Aorta (tissue), 5 donors: ENCODE data around the gene WIF1. TPM values are rescaled to one million over a fixed set of nuclear protein-coding genes. Genes with fewer than 3 reads are reported as not detected.

Experiments
- ATAC-seq: fragments of 200-7000 bp; cut with Tn5 transposase; one replicate; pipeline ENCODE4 v1.9.1; 2022; ENCODE audit warnings: moderate library complexity; ENCODE audit not compliant: low FRiP score
- DNase-seq, 2 donors: peaks; one replicate each; pipeline ENCODE4 v3.0.0-alpha.2; 2020
- H3K27ac ChIP-seq, 2 donors: one replicate each; pipeline ENCODE4 v1.5.1; 2013; ENCODE audit warnings: low read length in 2 of 2, mild to moderate bottlenecking in 2 of 2, moderate library complexity in 2 of 2, control low read depth in 1 of 2, inconsistent platforms in 1 of 2, low read depth in 1 of 2
- H3K27me3 ChIP-seq, 2 donors: one replicate each; pipeline ENCODE4 v1.6.1; 2013; ENCODE audit warnings: control low read depth in 1 of 2, low read length in 1 of 2, mild to moderate bottlenecking in 1 of 2, moderate library complexity in 1 of 2; ENCODE audit not compliant: insufficient read depth in 2 of 2, control insufficient read depth in 1 of 2
- H3K36me3 ChIP-seq, 2 donors: one replicate each; pipeline ENCODE4 v1.6.1; 2013; ENCODE audit warnings: control low read depth in 1 of 2, low read length in 1 of 2, mild to moderate bottlenecking in 1 of 2; ENCODE audit not compliant: insufficient read depth in 2 of 2, control insufficient read depth in 1 of 2
- H3K4me1 ChIP-seq, 2 donors: one replicate each; pipeline ENCODE4 v1.6.1; 2013; ENCODE audit warnings: low read length in 2 of 2, control low read depth in 1 of 2, mild to moderate bottlenecking in 1 of 2, moderate library complexity in 1 of 2; ENCODE audit not compliant: insufficient read depth in 2 of 2, control insufficient read depth in 1 of 2
- H3K4me3 ChIP-seq, 2 donors: one replicate each; pipeline ENCODE4 v1.5.1; 2013; ENCODE audit warnings: low read length in 2 of 2, control low read depth in 1 of 2, mild to moderate bottlenecking in 1 of 2
- H3K9me3 ChIP-seq: one replicate; pipeline ENCODE4 v1.6.1; 2013; ENCODE audit warnings: mild to moderate bottlenecking, low read length; ENCODE audit not compliant: control insufficient read depth
- WGBS, 2 donors: extraction: QIAGEN DNeasy Blood & Tissue Kit; methylation state at CpG; one replicate each; pipeline ENCODE4 v1.1.7; 2013; 5-methylcytosine and 5-hydroxymethylcytosine counted together
- intact Hi-C, 2 donors: fragments of 100-400 bp; cut with DNase I; formaldehyde crosslinking; loops; one replicate each; pipeline versions ENCODE4 v1.14.2 to v1.15.0; 2022
- polyA plus RNA-seq, 2 donors: library from polyadenylated mRNA; stranded (reverse); fragments of 200-250 nt; gene quantifications; one replicate each; pipeline ENCODE4 v1.2.3, GENCODE V29; 2013
- total RNA-seq, 2 donors: library from RNA; stranded (reverse); fragmentation: NEBNext Ultra II Directional; extraction: Animal tissue kit (Norgen Biotek cat#: 25700); gene quantifications; one replicate each; pipeline ENCODE4 v1.2.1, GENCODE V29; 2021
- donor health status: healthy with polysubstance abuse.
- donor health status: Bipolar disorder and iron deficiency.
- donor health status: DM: no; HTN: no; CAD: no.
- donor health status: DM: no; HTN: no; CAD: no.
- donor health status: DM: yes; HTN: yes; CAD: no.

Gene WIF1
- total and polyA plus RNA-seq, 4 donors: 0.48 TPM; not detected in 3

- no peaks in the 10 kb centered on the region for H3K4me1 ChIP-seq
- no peaks in the 10 kb centered on the region for H3K36me3 ChIP-seq
- no peak for DNase-seq
- no peak for ATAC-seq
- H3K27me3 ChIP-seq: no peaks in the 10 kb centered on the region
- H3K4me3 ChIP-seq: no peak overlapping the region
- intact Hi-C loops: no loop called here
- H3K27ac ChIP-seq: no peak overlapping the region
- no peaks in the 10 kb centered on the region for H3K9me3 ChIP-seq
These were observed 38.7 kb downstream of the WIF1 start for GRCh38 chr12:65082406-65082805.

GRCh38 chr12:65081496-65081895 is 39.6 kb downstream of the WIF1 start:
- Histone ChIP-seq H3K36me3 (no peaks in the 10 kb centered on the region), H3K4me1 (no peaks in the 10 kb centered on the region), H3K9me3 (no peaks in the 10 kb centered on the region), H3K4me3 (no peak overlapping the region), H3K27ac (no peak overlapping the region), H3K27me3 (no peaks in the 10 kb centered on the region)
- no peak for DNase-seq
- intact Hi-C loops: no loop called here
- ATAC-seq: no peak
- WGBS, 2 donors: 30 to 35% methylated on average over 1 of the region's 1 CpG

- no peak overlapping the region for H3K27ac ChIP-seq
- no peaks in the 10 kb centered on the region for H3K36me3 ChIP-seq
- no peak overlapping the region for H3K4me3 ChIP-seq
- DNase-seq (no peak), ATAC-seq (no peak)
- H3K9me3 ChIP-seq: no peaks in the 10 kb centered on the region
- H3K4me1 ChIP-seq: no peaks in the 10 kb centered on the region
- H3K27me3 ChIP-seq: no peaks in the 10 kb centered on the region
- WGBS, 2 donors: 55 to 56% methylated on average over 6 of the region's 6 CpGs
- intact Hi-C loops: no loop called here
These were observed 46.2 kb downstream of the WIF1 start for GRCh38 chr12:65074932-65075331.

GRCh38 chr12:65069336-65069735 is 51.8 kb downstream of the WIF1 start:
- Histone ChIP-seq H3K27ac (no peak overlapping the region), H3K9me3 (no peaks in the 10 kb centered on the region), H3K27me3 (no peaks in the 10 kb centered on the region), H3K4me1 (no peaks in the 10 kb centered on the region), H3K36me3 (no peaks in the 10 kb centered on the region), H3K4me3 (no peak overlapping the region)
- WGBS, 2 donors: 91 to 92% methylated on average over 2 of the region's 2 CpGs
- intact Hi-C loops: no loop called here
- DNase-seq (no peak), ATAC-seq (no peak)

GRCh38 chr12:65067383-65067782 is 53.7 kb downstream of the WIF1 start:
- peaks cover 0 to 2% of the 10 kb centered on the region in 2 donors for H3K4me1 ChIP-seq
- no peaks in the 10 kb centered on the region for H3K27me3 ChIP-seq
- no peak for ATAC-seq
- intact Hi-C loops: no loop called here
- 90 to 92% methylated on average over 8 of the region's 8 CpGs for WGBS, 2 donors
- DNase-seq: no peak
- H3K9me3 ChIP-seq: no peaks in the 10 kb centered on the region
- H3K27ac ChIP-seq: no peak overlapping the region
- no peaks in the 10 kb centered on the region for H3K36me3 ChIP-seq
- no peak overlapping the region for H3K4me3 ChIP-seq

GRCh38 chr12:65055859-65056258 is 65.2 kb downstream of the WIF1 start:
- 66 to 69% methylated on average over 4 of the region's 4 CpGs for WGBS, 2 donors
- Histone ChIP-seq H3K4me3 (no peak overlapping the region), H3K27ac (no peak overlapping the region), H3K27me3 (no peaks in the 10 kb centered on the region), H3K9me3 (no peaks in the 10 kb centered on the region), H3K4me1 (no peaks in the 10 kb centered on the region), H3K36me3 (no peaks in the 10 kb centered on the region)
- DNase-seq (no peak), ATAC-seq (no peak)
- intact Hi-C loops: no loop called here

GRCh38 chr12:65051218-65051617 is 69.9 kb downstream of the WIF1 start:
- Histone ChIP-seq H3K36me3 (no peaks in the 10 kb centered on the region), H3K4me1 (no peaks in the 10 kb centered on the region), H3K27me3 (no peaks in the 10 kb centered on the region), H3K4me3 (no peak overlapping the region), H3K9me3 (no peaks in the 10 kb centered on the region), H3K27ac (no peak overlapping the region)
- DNase-seq (no peak), ATAC-seq (no peak)
- intact Hi-C loops: no loop called here
- 85 to 86% methylated on average over 9 of the region's 9 CpGs for WGBS, 2 donors

GRCh38 chr12:65045269-65045668 is 75.8 kb downstream of the WIF1 start:
- Histone ChIP-seq H3K9me3 (peaks cover 2% of the 10 kb centered on the region), H3K36me3 (no peaks in the 10 kb centered on the region), H3K4me1 (no peaks in the 10 kb centered on the region), H3K4me3 (no peak overlapping the region), H3K27ac (no peak overlapping the region), H3K27me3 (no peaks in the 10 kb centered on the region)
- no peak for ATAC-seq
- DNase-seq: no peak
- intact Hi-C loops: no loop called here
- WGBS, 2 donors: 67 to 76% methylated on average over 4 of the region's 4 CpGs

GRCh38 chr12:65039301-65039700 is 81.8 kb downstream of the WIF1 start:
- H3K9me3 ChIP-seq: peaks cover 4% of the 10 kb centered on the region
- ATAC-seq: no peak
- WGBS, 2 donors: 43 to 64% methylated on average over 2 of the region's 2 CpGs
- no peak overlapping the region for H3K27ac ChIP-seq
- no peaks in the 10 kb centered on the region for H3K27me3 ChIP-seq
- no peak for DNase-seq
- intact Hi-C loops: no loop called here
- H3K4me3 ChIP-seq: no peak overlapping the region
- no peaks in the 10 kb centered on the region for H3K4me1 ChIP-seq
- no peaks in the 10 kb centered on the region for H3K36me3 ChIP-seq
